D721Med (cell line): ENCODE measurements around the gene NFIC.
"Not testable (repeated sequence)": the region's sequence is repeated elsewhere in the genome, so short reads cannot be mapped to it uniquely, and the experiment has no call there.

Experiments
- DNase-seq: peaks from one replicate; pipeline ENCODE4 v3.0.0; 2011; ENCODE audit warnings: low spot score; ENCODE audit not compliant: insufficient read length
- FAIRE-seq: peaks from 2 replicates; lab custom pipeline; 2011; peaks lifted over from hg19 to GRCh38; lab: Jason Lieb, UNC
- CTCF ChIP-seq: IDR thresholded peaks from 2 replicates; pipeline ENCODE4 v1.5.1; 2012; ENCODE audit warnings: mild to moderate bottlenecking, control low read depth; ENCODE audit not compliant: insufficient read depth; ENCODE audit errors: missing control alignments

Gene NFIC

GRCh38 chr19:3370728-3371591 lies 4.6 kb downstream of the NFIC start:
- no peak for DNase-seq
- FAIRE-seq, result no peak
- TF ChIP-seq CTCF, result no peak

GRCh38 chr19:3372413-3372812 lies 6.0 kb downstream of the NFIC start:
- no peak for TF ChIP-seq CTCF
- no peak for DNase-seq
- FAIRE-seq, result no peak

GRCh38 chr19:3373971-3374368 lies 7.6 kb downstream of the NFIC start:
- FAIRE-seq, result no peak
- TF ChIP-seq CTCF, result no peak
- no peak for DNase-seq

- FAIRE-seq, result no peak
- TF ChIP-seq CTCF, result no peak
- no peak for DNase-seq
These were observed 8.2 kb downstream of the NFIC start for GRCh38 chr19:3374369-3375112.

- TF ChIP-seq CTCF, result no peak
- FAIRE-seq (no peak), DNase-seq (no peak)
These were observed 9.1 kb downstream of the NFIC start for GRCh38 chr19:3375221-3376090.

- FAIRE-seq, DNase-seq: not testable (repeated sequence)
These were observed 9.7 kb downstream of the NFIC start for GRCh38 chr19:3376091-3376455.
